Keratinocyte (primary cell): ENCODE results near the gene LYPD6B. TPM values are rescaled to one million over a fixed set of nuclear protein-coding genes. Genes with fewer than 3 reads are reported as not detected.

Experiments used
- DNase-seq: peaks from one replicate; pipeline ENCODE4 v3.0.0-alpha.2; 2011; ENCODE audit warnings: low read depth, missing footprints, low spot score
- FAIRE-seq: peaks from 2 replicates; lab custom pipeline; 2011; peaks lifted over from hg19 to GRCh38; lab: Jason Lieb, UNC
- H2AFZ ChIP-seq: 2 replicates; pipeline ENCODE4 v1.6.0; 2012; ENCODE audit warnings: low read length, control low read depth, inconsistent platforms; ENCODE audit not compliant: control insufficient read depth
- H3K27ac ChIP-seq: 2 replicates; pipeline ENCODE4 v1.5.1; 2011; ENCODE audit warnings: low read length; ENCODE audit not compliant: control insufficient read depth, insufficient read depth
- H3K27me3 ChIP-seq: 3 replicates; pipeline ENCODE4 v1.6.0; 2011; ENCODE audit warnings: low read length; ENCODE audit not compliant: control insufficient read depth, insufficient read depth; ENCODE audit errors: extremely low read depth
- H3K36me3 ChIP-seq, 2 experiments: 2 replicates in 1 of 2; 3 replicates in 1 of 2; pipeline ENCODE4 v1.5.1; 2011; ENCODE audit warnings: low read length in 2 of 2, mild to moderate bottlenecking in 1 of 2; ENCODE audit not compliant: control insufficient read depth in 2 of 2, insufficient read depth in 2 of 2; ENCODE audit errors: extremely low read depth in 1 of 2
- H3K4me1 ChIP-seq: 3 replicates; pipeline ENCODE4 v1.5.1; 2011; ENCODE audit warnings: low read length; ENCODE audit not compliant: control insufficient read depth, insufficient read depth; ENCODE audit errors: extremely low read depth
- H3K4me2 ChIP-seq: 3 replicates; pipeline ENCODE4 v1.6.0; 2011; ENCODE audit warnings: low read depth, low read length; ENCODE audit not compliant: control insufficient read depth, insufficient read depth; ENCODE audit errors: extremely low read depth
- H3K4me3 ChIP-seq, 3 experiments: fragments of 200-600 bp in 1 of 3; sonication (generic) in 1 of 3; 2 replicates in 2 of 3; 3 replicates in 1 of 3; pipeline ENCODE4 v1.5.1; 2011 to 2016; ENCODE audit warnings: low read length in 3 of 3, mild to moderate bottlenecking in 3 of 3, control low read depth in 2 of 3, inconsistent platforms in 1 of 3, low read depth in 1 of 3, mixed read lengths in 1 of 3, mixed run types in 1 of 3, moderate library complexity in 1 of 3; ENCODE audit not compliant: control insufficient read depth in 2 of 3, insufficient read depth in 2 of 3; ENCODE audit errors: extremely low read depth in 1 of 3
- H3K79me2 ChIP-seq: 2 replicates; pipeline ENCODE4 v1.6.0; 2012; ENCODE audit warnings: low read length; ENCODE audit not compliant: control insufficient read depth, insufficient read depth
- H3K9ac ChIP-seq: 3 replicates; pipeline ENCODE4 v1.6.0; 2011; ENCODE audit warnings: low read length; ENCODE audit not compliant: control insufficient read depth, insufficient read depth; ENCODE audit errors: extremely low read depth
- H3K9me1 ChIP-seq: 3 replicates; pipeline ENCODE4 v1.6.0; 2011; ENCODE audit warnings: low read length; ENCODE audit not compliant: control insufficient read depth, insufficient read depth; ENCODE audit errors: extremely low read depth
- H3K9me3 ChIP-seq: 2 replicates; pipeline ENCODE4 v1.5.1; 2012; ENCODE audit warnings: low read depth, low read length; ENCODE audit not compliant: control insufficient read depth
- H4K20me1 ChIP-seq: 3 replicates; pipeline ENCODE4 v1.6.0; 2011; ENCODE audit warnings: low read length; ENCODE audit not compliant: control insufficient read depth, insufficient read depth; ENCODE audit errors: extremely low read depth
- EZH2 ChIP-seq: IDR thresholded peaks from one replicate; pipeline ENCODE4 v1.6.1; 2012; ENCODE audit warnings: inconsistent platforms, mild to moderate bottlenecking, low read length, moderate library complexity
- dilution Hi-C: fragments of 300-500 bp; cut with MboI; formaldehyde crosslinking; loops from one replicate; pipeline ENCODE4 v1.7.0; 2020; ENCODE audit warnings: low sequenced_read_pairs; ENCODE audit not compliant: extremely low pct_ligation_motif_present
- polyA plus RNA-seq, 5 experiments: library from polyadenylated mRNA; depleted of rRNA in 3 of 5; stranded (reverse) in 3 of 5; stranded (forward) in 1 of 5; unstranded in 1 of 5; fragments of >200 nt; gene quantifications; 1 replicate in 1 of 5; 2 replicates in 3 of 5; 3 replicates in 1 of 5; pipeline versions ENCODE4 v1.2.1 to v1.2.3, GENCODE V29; 2011 to 2012; ENCODE audit warnings: missing spikeins in 2 of 5, low read depth in 1 of 5, low replicate concordance in 1 of 5
- TF ChIP-seq, protein P1 (sequence below), 3 experiments: IDR thresholded peaks in 1 of 3; conservative IDR thresholded peaks in 1 of 3; optimal IDR thresholded peaks in 1 of 3; 2 replicates in 2 of 3; 3 replicates in 1 of 3; pipeline versions ENCODE3 to v1.5.1; 2011; ENCODE audit warnings: low read length in 3 of 3, mild to moderate bottlenecking in 3 of 3, moderate library complexity in 2 of 3, control low read depth in 1 of 3, inconsistent platforms in 1 of 3; ENCODE audit not compliant: insufficient read depth in 2 of 3; ENCODE audit errors: extremely low read depth in 1 of 3

The LYPD6B gene
- polyA plus RNA-seq, 1 donor (not counting 4 experiments of a cell fraction or from before 2014, with no cell fraction given): 24.7 TPM

DNA sequence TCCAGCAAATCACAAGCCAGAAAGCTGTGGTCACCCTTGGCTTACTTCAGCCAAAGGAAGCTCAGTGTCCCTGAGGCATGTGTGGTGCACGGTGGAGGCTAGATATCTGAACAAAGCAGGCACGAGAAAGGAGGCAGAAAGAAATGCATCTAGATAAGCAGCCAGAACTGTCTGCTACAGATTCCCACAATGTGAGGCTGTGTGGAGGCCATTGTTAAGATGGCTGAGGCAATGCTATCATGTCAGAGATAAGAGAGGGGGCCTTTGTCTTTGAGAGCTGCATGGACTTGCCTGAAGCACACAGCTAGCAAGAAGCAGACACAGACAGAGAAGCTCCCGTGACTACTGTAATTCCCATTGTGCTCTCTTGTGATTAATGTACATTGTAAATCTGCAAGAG lies 181.4 kb downstream of the LYPD6B start:
- Histone ChIP-seq H3K9me3 (no peaks in the 10 kb centered on the region), H3K4me2 (no peak overlapping the region), H3K4me1 (no peaks in the 10 kb centered on the region), H3K27ac (no peak overlapping the region), H2AFZ (no peak overlapping the region), H3K27me3 (no peaks in the 10 kb centered on the region), H3K36me3 (no peaks in the 10 kb centered on the region), H4K20me1 (no peaks in the 10 kb centered on the region), H3K9ac (no peak overlapping the region), H3K79me2 (no peaks in the 10 kb centered on the region), H3K9me1 (no peaks in the 10 kb centered on the region), H3K4me3 (no peak overlapping the region)
- TF ChIP-seq, protein P1, sequence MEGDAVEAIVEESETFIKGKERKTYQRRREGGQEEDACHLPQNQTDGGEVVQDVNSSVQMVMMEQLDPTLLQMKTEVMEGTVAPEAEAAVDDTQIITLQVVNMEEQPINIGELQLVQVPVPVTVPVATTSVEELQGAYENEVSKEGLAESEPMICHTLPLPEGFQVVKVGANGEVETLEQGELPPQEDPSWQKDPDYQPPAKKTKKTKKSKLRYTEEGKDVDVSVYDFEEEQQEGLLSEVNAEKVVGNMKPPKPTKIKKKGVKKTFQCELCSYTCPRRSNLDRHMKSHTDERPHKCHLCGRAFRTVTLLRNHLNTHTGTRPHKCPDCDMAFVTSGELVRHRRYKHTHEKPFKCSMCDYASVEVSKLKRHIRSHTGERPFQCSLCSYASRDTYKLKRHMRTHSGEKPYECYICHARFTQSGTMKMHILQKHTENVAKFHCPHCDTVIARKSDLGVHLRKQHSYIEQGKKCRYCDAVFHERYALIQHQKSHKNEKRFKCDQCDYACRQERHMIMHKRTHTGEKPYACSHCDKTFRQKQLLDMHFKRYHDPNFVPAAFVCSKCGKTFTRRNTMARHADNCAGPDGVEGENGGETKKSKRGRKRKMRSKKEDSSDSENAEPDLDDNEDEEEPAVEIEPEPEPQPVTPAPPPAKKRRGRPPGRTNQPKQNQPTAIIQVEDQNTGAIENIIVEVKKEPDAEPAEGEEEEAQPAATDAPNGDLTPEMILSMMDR (optimal IDR thresholded peaks at IDR 0.05 in 1 of 3, IDR thresholded peaks at IDR 0.05 in 1 of 3, conservative IDR thresholded peaks at IDR 0.05 in 1 of 3; ENCODE audit: extremely low read depth in 1 of 3, insufficient read depth in 2 of 3, low read length in 3 of 3): no peak
- no peak for TF ChIP-seq EZH2
- FAIRE-seq: no peak
- dilution Hi-C loops: no loop called here
- no peak for DNase-seq

DNA sequence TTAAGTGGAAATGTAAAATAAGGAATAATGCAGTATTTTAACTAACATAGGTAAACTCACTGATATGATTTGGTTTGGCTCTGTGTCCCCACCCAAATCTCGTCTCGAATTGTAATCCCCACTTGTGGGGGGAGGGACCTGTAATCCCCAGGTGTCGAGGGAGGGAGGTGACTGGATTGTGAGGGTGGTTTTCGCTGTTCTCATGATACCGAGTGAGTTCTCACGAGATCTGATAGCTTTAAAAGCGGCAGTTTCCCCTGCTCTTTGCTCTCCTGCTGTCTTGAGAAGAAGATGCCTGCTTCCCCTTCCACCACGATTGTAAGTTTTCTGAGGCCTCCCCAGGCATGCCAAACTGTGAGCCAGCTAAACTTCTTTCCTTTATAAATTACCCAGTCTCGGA lies 182.5 kb downstream of the LYPD6B start:
- Histone ChIP-seq H4K20me1 (no peaks in the 10 kb centered on the region), H3K27ac (no peak overlapping the region), H3K4me3 (no peak overlapping the region), H3K9me1 (no peaks in the 10 kb centered on the region), H3K4me2 (no peak overlapping the region), H3K27me3 (no peaks in the 10 kb centered on the region), H3K79me2 (no peaks in the 10 kb centered on the region), H3K9ac (no peak overlapping the region), H3K4me1 (no peaks in the 10 kb centered on the region), H2AFZ (no peak overlapping the region), H3K9me3 (no peaks in the 10 kb centered on the region), H3K36me3 (no peaks in the 10 kb centered on the region)
- dilution Hi-C loops: no loop called here
- no peak for TF ChIP-seq EZH2
- TF ChIP-seq, protein P1 (optimal IDR thresholded peaks at IDR 0.05 in 1 of 3, IDR thresholded peaks at IDR 0.05 in 1 of 3, conservative IDR thresholded peaks at IDR 0.05 in 1 of 3; ENCODE audit: extremely low read depth in 1 of 3, insufficient read depth in 2 of 3, low read length in 3 of 3): no peak
- FAIRE-seq (no peak), DNase-seq (no peak)
